Ascending aorta (tissue), 2 donors: ENCODE results near the gene MRPL41. TPM values are rescaled to one million over a fixed set of nuclear protein-coding genes. Genes with fewer than 3 reads are reported as not detected.
A peak's percentile ranks its signal among the peaks of the same experiment; 100 is the strongest.
"Not testable (repeated sequence)": the region's sequence is repeated elsewhere in the genome, so short reads cannot be mapped to it uniquely, and the experiment has no call there.

Experiments
- DNase-seq, 2 donors: peaks; one replicate each; pipeline ENCODE4 v3.0.0-alpha.2; 2019; ENCODE audit warnings: low spot score in 2 of 2
- H3K27ac ChIP-seq, 2 donors: fragments of 200-600 bp; sonication (generic); one replicate each; pipeline ENCODE4 v1.5.1; 2016 to 2017; ENCODE audit warnings: mild to moderate bottlenecking in 1 of 2
- H3K27me3 ChIP-seq: fragments of 200-600 bp; sonication (generic); one replicate; pipeline ENCODE4 v1.5.1; 2017
- H3K36me3 ChIP-seq, 2 donors: fragments of 200-600 bp; sonication (generic); one replicate each; pipeline ENCODE4 v1.5.1; 2016
- H3K4me1 ChIP-seq, 2 donors: fragments of 200-600 bp; sonication (generic); one replicate each; pipeline ENCODE4 v1.5.1; 2016 to 2017; ENCODE audit warnings: mild to moderate bottlenecking in 1 of 2
- H3K4me3 ChIP-seq, 2 donors: fragments of 200-600 bp; sonication (generic); one replicate each; pipeline ENCODE4 v1.5.1; 2016 to 2017; ENCODE audit warnings: mild to moderate bottlenecking in 1 of 2
- H3K9me3 ChIP-seq, 2 donors: fragments of 200-600 bp; sonication (generic); one replicate each; pipeline ENCODE4 v1.5.1; 2016
- CTCF ChIP-seq, 3 experiments: fragments of 200-600 bp in 2 of 3; fragments of 450-650 bp in 1 of 3; sonication (generic) in 2 of 3; IDR thresholded peaks; one replicate each; pipeline ENCODE4 v1.5.1; 2016 to 2019; ENCODE audit warnings: antibody characterized with exemption in 3 of 3, mild to moderate bottlenecking in 1 of 3, moderate library complexity in 1 of 3
- intact Hi-C: fragments of 100-400 bp; cut with DNase I; formaldehyde crosslinking; loops from one replicate; pipeline ENCODE4 v1.15.1; 2023
- total RNA-seq: library from RNA; depleted of rRNA; stranded (reverse); fragments of >200 nt; gene quantifications from one replicate; pipeline ENCODE4 v1.1.0, GENCODE V29; 2016

Gene MRPL41
- total RNA-seq, 1 donor from 2014 or later, result 121 TPM

GRCh38 chr9:137531099-137531765 lies 20.4 kb upstream of the MRPL41 start:
- Histone ChIP-seq H3K4me1 (peaks cover 0 to 2% of the 10 kb centered on the region in 2 donors), H3K36me3 (no peaks in the 10 kb centered on the region), H3K4me3 (no peak overlapping the region), H3K9me3 (no peaks in the 10 kb centered on the region), H3K27me3 (no peaks in the 10 kb centered on the region), H3K27ac (no peak overlapping the region)
- TF ChIP-seq CTCF (IDR thresholded peaks at IDR 0.05), result no peak
- intact Hi-C loops, result no loop called here
- DNase-seq, result no peak

DNA sequence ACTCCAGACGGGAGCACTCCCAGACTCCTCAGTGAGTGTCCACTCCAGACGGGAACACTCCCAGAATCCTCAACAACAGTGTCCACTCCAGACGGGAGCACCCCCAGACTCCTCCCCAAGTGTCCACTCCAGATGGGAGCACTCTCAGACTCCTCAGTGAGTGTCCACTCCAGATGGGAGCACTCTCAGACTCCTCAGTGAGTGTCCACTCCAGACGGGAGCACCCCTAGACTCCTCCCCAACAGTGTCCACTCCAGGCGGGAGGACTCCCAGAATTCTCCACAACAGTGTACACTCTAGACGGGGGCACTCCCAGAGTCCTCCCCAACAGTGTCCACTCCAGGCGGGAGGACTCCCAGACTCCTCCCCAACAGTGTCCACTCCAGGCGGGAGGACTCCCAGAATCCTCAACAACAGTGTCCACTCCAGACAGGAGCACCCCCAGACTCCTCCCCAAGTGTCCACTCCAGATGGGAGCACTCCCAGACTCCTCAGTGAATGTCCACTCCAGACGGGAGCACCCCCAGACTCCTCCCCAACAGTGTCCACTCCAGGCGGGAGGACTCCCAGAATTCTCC lies 18.7 kb upstream of the MRPL41 start:
- H3K9me3 ChIP-seq, H3K4me1 ChIP-seq: not testable (repeated sequence)

GRCh38 chr9:137534256-137535119 lies 17.2 kb upstream of the MRPL41 start:
- Histone ChIP-seq H3K4me3 (no peak overlapping the region), H3K27me3 (no peaks in the 10 kb centered on the region), H3K27ac (no peak overlapping the region), H3K36me3 (peaks cover 3 to 8% of the 10 kb centered on the region in 2 donors), H3K4me1 (peaks cover 0 to 2% of the 10 kb centered on the region in 2 donors), H3K9me3 (no peaks in the 10 kb centered on the region)
- intact Hi-C loops, result no loop called here
- peak in 2 of 3 experiments; percentile 50 to 67 for TF ChIP-seq CTCF (IDR thresholded peaks at IDR 0.05)
- DNase-seq, result no peak

More for the DNA sequence above, 18.7 kb upstream of the MRPL41 start:
- intact Hi-C loops, H3K27me3 ChIP-seq, H3K4me3 ChIP-seq, H3K27ac ChIP-seq, DNase-seq, H3K36me3 ChIP-seq: not testable (repeated sequence)

DNA sequence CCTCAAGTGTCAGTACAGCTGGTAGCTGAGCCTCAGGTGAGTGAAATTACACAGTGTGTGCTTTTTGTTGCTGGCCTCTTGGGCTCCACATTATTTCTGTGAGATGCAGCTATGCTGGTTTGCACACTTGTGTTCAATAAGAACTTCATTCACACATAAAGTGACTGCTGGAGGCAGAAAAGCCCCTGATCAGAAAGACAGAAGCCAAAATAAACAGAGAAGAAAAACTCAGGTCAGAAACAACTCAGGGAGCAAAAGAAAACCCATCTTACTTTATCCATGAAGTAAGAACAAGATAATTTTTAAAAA lies 16.6 kb upstream of the MRPL41 start:
- no peaks in the 10 kb centered on the region for H3K27me3 ChIP-seq
- H3K4me3 ChIP-seq, result no peak overlapping the region
- H3K4me1 ChIP-seq, result peaks cover 0 to 2% of the 10 kb centered on the region in 2 donors
- H3K36me3 ChIP-seq, result peaks cover 5 to 12% of the 10 kb centered on the region in 2 donors
- DNase-seq, result no peak
- H3K9me3 ChIP-seq, result no peaks in the 10 kb centered on the region
- intact Hi-C loops, result no loop called here
- TF ChIP-seq CTCF (IDR thresholded peaks at IDR 0.05), result no peak
- H3K27ac ChIP-seq, result no peak overlapping the region

DNA sequence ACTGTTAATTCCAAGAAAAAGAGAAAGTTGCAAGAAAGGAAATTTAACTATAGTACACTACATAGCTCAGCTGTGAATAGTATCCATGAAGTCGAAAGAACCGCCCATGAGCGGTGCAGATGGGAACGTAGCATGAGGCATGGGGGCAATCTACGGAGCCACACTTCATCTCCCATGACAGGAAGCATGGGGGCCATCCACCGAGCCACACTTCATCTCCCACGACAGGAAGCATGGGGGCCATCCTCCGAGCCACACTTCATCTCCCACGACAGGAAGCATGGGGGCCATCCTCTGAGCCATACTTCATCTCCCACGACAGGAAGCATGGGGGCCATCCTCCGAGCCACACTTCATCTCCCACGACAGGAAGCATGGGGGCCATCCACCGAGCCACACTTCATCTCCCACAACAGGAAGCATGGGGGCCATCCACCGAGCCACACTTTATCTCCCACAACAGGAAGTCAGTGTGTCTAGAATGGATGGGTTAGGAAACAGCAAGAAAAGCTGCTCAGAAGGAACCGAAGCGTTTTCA lies 15.0 kb upstream of the MRPL41 start:
- H3K27me3 ChIP-seq, intact Hi-C loops, H3K27ac ChIP-seq, H3K4me1 ChIP-seq, H3K9me3 ChIP-seq, H3K4me3 ChIP-seq, DNase-seq: not testable (repeated sequence)
- H3K36me3 ChIP-seq, result peaks cover 6 to 25% of the 10 kb centered on the region in 2 donors

DNA sequence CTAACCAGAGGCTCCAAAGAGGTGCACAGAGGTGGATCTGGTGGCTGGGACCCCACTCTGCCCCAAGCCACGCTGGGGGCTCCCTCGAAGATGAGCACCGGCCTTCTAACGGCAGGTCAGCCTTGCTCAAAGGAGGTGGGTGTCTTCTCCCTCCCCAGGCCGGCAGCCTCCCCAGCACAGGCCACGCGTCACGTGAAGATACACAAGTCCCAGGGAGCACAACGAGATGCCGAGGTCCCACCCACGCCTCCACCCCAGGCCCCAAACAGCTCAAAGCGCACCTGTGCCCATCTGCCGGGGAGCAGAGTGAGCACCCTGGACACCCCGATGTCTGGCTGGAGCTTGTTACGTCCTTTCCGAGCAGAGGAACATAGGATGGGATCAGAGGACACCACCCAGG lies 13.6 kb upstream of the MRPL41 start:
- DNase-seq, result no peak
- Histone ChIP-seq H3K27ac (no peak overlapping the region), H3K36me3 (peaks cover 9 to 37% of the 10 kb centered on the region in 2 donors), H3K4me1 (peaks cover 0 to 2% of the 10 kb centered on the region in 2 donors), H3K9me3 (no peaks in the 10 kb centered on the region), H3K27me3 (no peaks in the 10 kb centered on the region), H3K4me3 (no peak overlapping the region)
- no peak for TF ChIP-seq CTCF (IDR thresholded peaks at IDR 0.05)
- intact Hi-C loops, result no loop called here
